IMR-90 (cell line): Measurements from ENCODE around the gene SRPRB. TPM values are rescaled to one million over a fixed set of nuclear protein-coding genes. Genes with fewer than 3 reads are reported as not detected.

Source experiments
- ATAC-seq: fragments of 200-7000 bp; cut with Tn5 transposase; 2 replicates; pipeline ENCODE4 v1.9.1; 2020; ENCODE audit warnings: low read depth, mild to moderate bottlenecking, moderate library complexity
- BruUV-seq: library from RNA; stranded (reverse); fragments of 400-500 nt; replicated peaks from 2 replicates; lab custom pipeline; 2021; lab: Mats Ljungman, UMichigan
- CTCF ChIA-PET: fragments of 300-600 bp; formaldehyde crosslinking; extraction: SDS; loops from one replicate; lab custom pipeline; 2021; ENCODE audit warnings: antibody characterized with exemption; lab: Yijun Ruan, JAX
- POLR2A ChIA-PET: fragments of 300-600 bp; sonication (Branson Sonifier 250); formaldehyde crosslinking; loops from one replicate; lab custom pipeline; 2022; ENCODE audit warnings: antibody characterized with exemption; ENCODE audit not compliant: unreplicated experiment; lab: Charles Lee
- DNase-seq: peaks from one replicate; pipeline ENCODE4 v3.0.0; 2013
- H2AFZ ChIP-seq: replicated peaks from 2 replicates; pipeline ENCODE3; 2013; ENCODE audit warnings: low read length, mild to moderate bottlenecking; ENCODE audit not compliant: poor library complexity
- H2AK5ac ChIP-seq: 2 replicates; pipeline ENCODE4 v1.6.1; 2013; ENCODE audit warnings: low read depth, low read length, inconsistent platforms
- H2AK9ac ChIP-seq: replicated peaks from 2 replicates; pipeline ENCODE3; 2013; ENCODE audit warnings: mild to moderate bottlenecking, low read depth, low read length, moderate library complexity; ENCODE audit not compliant: poor library complexity
- H2BK120ac ChIP-seq: 2 replicates; pipeline ENCODE4 v1.6.1; 2013; ENCODE audit warnings: low read depth, low read length, inconsistent platforms
- H2BK15ac ChIP-seq: 3 replicates; pipeline ENCODE4 v1.6.1; 2013; ENCODE audit warnings: low read depth, low read length, inconsistent platforms
- H2BK20ac ChIP-seq: 2 replicates; pipeline ENCODE4 v1.6.1; 2013; ENCODE audit warnings: low read depth, mild to moderate bottlenecking, inconsistent platforms, low read length, moderate library complexity
- H2BK5ac ChIP-seq: 2 replicates; pipeline ENCODE4 v1.6.1; 2013; ENCODE audit warnings: mild to moderate bottlenecking, low read depth, low read length, inconsistent platforms; ENCODE audit not compliant: poor library complexity, severe bottlenecking
- H3K14ac ChIP-seq: replicated peaks from 2 replicates; pipeline ENCODE4 v1.6.1; 2013; ENCODE audit warnings: low read depth, low read length, inconsistent platforms
- H3K18ac ChIP-seq: 2 replicates; pipeline ENCODE4 v1.6.1; 2013; ENCODE audit warnings: low read depth, low read length, control low read depth
- H3K23ac ChIP-seq: 2 replicates; pipeline ENCODE4 v1.6.1; 2013; ENCODE audit warnings: low read depth, low read length, inconsistent platforms
- H3K27ac ChIP-seq: 2 replicates; pipeline ENCODE4 v1.5.1; 2013; ENCODE audit warnings: mild to moderate bottlenecking, control low read depth, low read length; ENCODE audit not compliant: insufficient read depth
- H3K27me3 ChIP-seq: 2 replicates; pipeline ENCODE4 v1.6.1; 2013; ENCODE audit warnings: low read length; ENCODE audit not compliant: control insufficient read depth, insufficient read depth
- H3K36me3 ChIP-seq: 2 replicates; pipeline ENCODE4 v1.6.1; 2013; ENCODE audit warnings: low read length, mixed read lengths; ENCODE audit not compliant: control insufficient read depth, insufficient read depth
- H3K4ac ChIP-seq: 2 replicates; pipeline ENCODE4 v1.6.1; 2013; ENCODE audit warnings: low read depth, low read length, inconsistent platforms
- H3K4me1 ChIP-seq: 2 replicates; pipeline ENCODE4 v1.6.1; 2013; ENCODE audit warnings: low read length, mixed read lengths; ENCODE audit not compliant: control insufficient read depth, insufficient read depth
- H3K4me2 ChIP-seq: 2 replicates; pipeline ENCODE4 v1.6.1; 2013; ENCODE audit warnings: low read depth, mild to moderate bottlenecking, control low read depth, low read length, moderate library complexity
- H3K4me3 ChIP-seq: 2 replicates; pipeline ENCODE4 v1.5.1; 2013; ENCODE audit warnings: low read depth, mild to moderate bottlenecking, control low read depth, low read length, moderate library complexity; ENCODE audit not compliant: insufficient read depth
- H3K56ac ChIP-seq: 2 replicates; pipeline ENCODE4 v1.6.1; 2013; ENCODE audit warnings: low read length, inconsistent platforms; ENCODE audit not compliant: insufficient read depth; ENCODE audit errors: extremely low read depth
- H3K79me1 ChIP-seq, 2 experiments: 2 replicates each; pipeline ENCODE4 v1.6.1; 2013; ENCODE audit warnings: low read length in 2 of 2, inconsistent platforms in 1 of 2, low read depth in 1 of 2
- H3K9ac ChIP-seq: 2 replicates; pipeline ENCODE4 v1.6.1; 2013; ENCODE audit warnings: low read depth, low read length, control low read depth
- H3K9me1 ChIP-seq: 2 replicates; pipeline ENCODE4 v1.6.1; 2013; ENCODE audit warnings: low read length, inconsistent platforms; ENCODE audit not compliant: insufficient read depth
- H3K9me3 ChIP-seq: 2 replicates; pipeline ENCODE4 v1.6.1; 2013; ENCODE audit warnings: low read length; ENCODE audit not compliant: control insufficient read depth, insufficient read depth
- H4K20me1 ChIP-seq: 2 replicates; pipeline ENCODE4 v1.6.1; 2013; ENCODE audit warnings: low read length, inconsistent platforms; ENCODE audit not compliant: insufficient read depth
- H4K5ac ChIP-seq: 2 replicates; pipeline ENCODE4 v1.6.1; 2013; ENCODE audit warnings: mild to moderate bottlenecking, low read depth, low read length, control low read depth
- H4K8ac ChIP-seq, 2 experiments: 2 replicates each; pipeline ENCODE4 v1.6.1; 2013; ENCODE audit warnings: low read depth in 2 of 2, low read length in 2 of 2, control low read depth in 1 of 2, inconsistent platforms in 1 of 2
- H4K91ac ChIP-seq: 2 replicates; pipeline ENCODE4 v1.6.1; 2013; ENCODE audit warnings: low read depth, low read length, inconsistent platforms; ENCODE audit not compliant: insufficient read depth
- CHD1 ChIP-seq: IDR thresholded peaks from 2 replicates; pipeline ENCODE4 v1.6.1; 2012; ENCODE audit warnings: low read depth, low read length, improper control_type of control experiment
- MXI1 ChIP-seq: IDR thresholded peaks from 2 replicates; pipeline ENCODE4 v1.6.1; 2012; ENCODE audit warnings: low read depth, mild to moderate bottlenecking, low read length, moderate library complexity, borderline replicate concordance
- NFE2L2 ChIP-seq: fragments of 150-350 bp; IDR thresholded peaks from 2 replicates; pipeline ENCODE4 v1.6.1; 2016; ENCODE audit warnings: low read depth, mild to moderate bottlenecking, low read length
- WGBS, 2 experiments: methylation state at CpG; one replicate each; pipeline versions ENCODE4 v1.1.5 to v1.1.7; 2013; ENCODE audit warnings: missing lambda C conversion rate in 2 of 2; ENCODE audit not compliant: insufficient read length in 1 of 2; ENCODE audit errors: extremely low coverage in 2 of 2; 5-methylcytosine and 5-hydroxymethylcytosine counted together
- dilution Hi-C: fragments of 300-500 bp; cut with HindIII; formaldehyde crosslinking; loops from one replicate; pipeline ENCODE4 v1.14.3; 2018; ENCODE audit warnings: low sequenced_read_pairs; ENCODE audit not compliant: unreplicated experiment
- in situ Hi-C: fragments of 300-500 bp; cut with MboI; formaldehyde crosslinking; loops from 3 replicates; pipeline ENCODE4 v1.14.3; 2019; ENCODE audit warnings: low sequenced_read_pairs, inconsistent platforms, mixed read lengths
- intact Hi-C: fragments of 100-400 bp; cut with micrococcal nuclease; formaldehyde crosslinking; loops from 2 replicates; pipeline ENCODE4 v1.10.0; 2022
- polyA plus RNA-seq, 3 experiments: library from polyadenylated mRNA; depleted of rRNA; stranded (reverse); fragments of >200 nt; gene quantifications; 2 replicates each; pipeline ENCODE4 v1.2.3, GENCODE V29; 2012; ENCODE audit warnings: low replicate concordance in 1 of 3
- total RNA-seq: library from RNA; depleted of rRNA; stranded (reverse); fragments of >200 nt; gene quantifications from 2 replicates; pipeline ENCODE4 v1.2.3, GENCODE V29; 2012
- TF ChIP-seq, protein P1 (sequence below): conservative IDR thresholded peaks from 2 replicates; pipeline ENCODE4 v1.5.1; 2012; ENCODE audit warnings: mild to moderate bottlenecking, low read depth, low read length, improper control_type of control experiment

Gene SRPRB
- total and polyA plus RNA-seq, 2 of the 4 experiments (the other 2 are of a cell fraction) = 28.8 to 131 TPM

DNA sequence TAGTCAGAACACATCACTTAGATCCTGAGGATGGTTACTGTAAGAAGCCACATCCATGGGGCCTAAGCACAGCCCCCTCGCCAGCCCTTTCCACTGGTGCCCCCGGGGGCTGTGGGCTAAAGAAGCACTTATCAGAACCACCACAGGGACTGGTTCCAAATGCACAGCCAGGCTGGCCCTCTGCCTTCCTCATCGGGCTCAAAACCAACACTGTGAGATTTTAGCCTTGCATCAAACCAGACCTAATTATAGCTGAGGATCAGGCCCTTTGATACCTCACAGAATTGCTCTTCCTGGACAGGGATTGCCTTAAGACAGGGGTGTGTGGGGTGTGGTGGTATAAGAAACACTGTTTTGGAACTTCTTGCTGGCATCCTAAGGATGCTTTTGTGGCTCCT is 23.7 kb downstream of the SRPRB start:
- Histone ChIP-seq H3K27ac (no peak overlapping the region), H3K23ac (no peak overlapping the region; the same call in 1 of the 2 replicates), H3K4me2 (no peak overlapping the region), H3K9ac (no peak overlapping the region), H2BK120ac (no peak overlapping the region), H3K9me3 (no peaks in the 10 kb centered on the region), H2AK9ac (no peak overlapping the region), H3K9me1 (peaks cover 11% of the 10 kb centered on the region), H3K56ac (no peak overlapping the region), H3K18ac (no peak overlapping the region), H3K27me3 (peaks cover 8% of the 10 kb centered on the region), H3K36me3 (peaks cover 8% of the 10 kb centered on the region), H2BK5ac (no peak overlapping the region), H2AK5ac (no peak overlapping the region), H2AFZ (no peak overlapping the region), H2BK20ac (no peak overlapping the region), H3K4ac (no peak overlapping the region), H3K14ac (no peak overlapping the region), H3K79me1 (no peaks in the 10 kb centered on the region), H3K4me1 (no peaks in the 10 kb centered on the region), H4K91ac (no peak overlapping the region), H4K5ac (no peak overlapping the region), H3K4me3 (no peak overlapping the region), H4K20me1 (no peaks in the 10 kb centered on the region), H2BK15ac (no peak overlapping the region), H4K8ac (no peak overlapping the region)
- ChIA-PET POLR2A (no interaction called here), CTCF (no interaction called here)
- intact Hi-C loops (no loop called here), dilution Hi-C loops (no loop called here), in situ Hi-C loops (loop anchor here (10.0 kb wide), 1 partner anchor 375 kb away; no protein-coding TSS in a partner anchor)
- 80% methylated on average over 1 of the region's 3 CpGs; no CpG with 5 or more reads in 1 of the 2 experiments for WGBS, 2 experiments
- BruUV-seq = no TSS peak
- TF ChIP-seq CHD1 (no peak), MXI1 (no peak), NFE2L2 (no peak)
- TF ChIP-seq, protein P1, sequence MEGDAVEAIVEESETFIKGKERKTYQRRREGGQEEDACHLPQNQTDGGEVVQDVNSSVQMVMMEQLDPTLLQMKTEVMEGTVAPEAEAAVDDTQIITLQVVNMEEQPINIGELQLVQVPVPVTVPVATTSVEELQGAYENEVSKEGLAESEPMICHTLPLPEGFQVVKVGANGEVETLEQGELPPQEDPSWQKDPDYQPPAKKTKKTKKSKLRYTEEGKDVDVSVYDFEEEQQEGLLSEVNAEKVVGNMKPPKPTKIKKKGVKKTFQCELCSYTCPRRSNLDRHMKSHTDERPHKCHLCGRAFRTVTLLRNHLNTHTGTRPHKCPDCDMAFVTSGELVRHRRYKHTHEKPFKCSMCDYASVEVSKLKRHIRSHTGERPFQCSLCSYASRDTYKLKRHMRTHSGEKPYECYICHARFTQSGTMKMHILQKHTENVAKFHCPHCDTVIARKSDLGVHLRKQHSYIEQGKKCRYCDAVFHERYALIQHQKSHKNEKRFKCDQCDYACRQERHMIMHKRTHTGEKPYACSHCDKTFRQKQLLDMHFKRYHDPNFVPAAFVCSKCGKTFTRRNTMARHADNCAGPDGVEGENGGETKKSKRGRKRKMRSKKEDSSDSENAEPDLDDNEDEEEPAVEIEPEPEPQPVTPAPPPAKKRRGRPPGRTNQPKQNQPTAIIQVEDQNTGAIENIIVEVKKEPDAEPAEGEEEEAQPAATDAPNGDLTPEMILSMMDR = no peak
- ATAC-seq (no peak), DNase-seq (no peak)
